A204.1 (cell line): ENCODE measurements around the gene GGTA1.
"Not testable (repeated sequence)": the region's sequence is repeated elsewhere in the genome, so short reads cannot be mapped to it uniquely, and the experiment has no call there.

Experiments
- FAIRE-seq: peaks from 2 replicates; lab custom pipeline; 2012; peaks lifted over from hg19 to GRCh38; lab: Jason Lieb, UNC

Gene GGTA1

DNA sequence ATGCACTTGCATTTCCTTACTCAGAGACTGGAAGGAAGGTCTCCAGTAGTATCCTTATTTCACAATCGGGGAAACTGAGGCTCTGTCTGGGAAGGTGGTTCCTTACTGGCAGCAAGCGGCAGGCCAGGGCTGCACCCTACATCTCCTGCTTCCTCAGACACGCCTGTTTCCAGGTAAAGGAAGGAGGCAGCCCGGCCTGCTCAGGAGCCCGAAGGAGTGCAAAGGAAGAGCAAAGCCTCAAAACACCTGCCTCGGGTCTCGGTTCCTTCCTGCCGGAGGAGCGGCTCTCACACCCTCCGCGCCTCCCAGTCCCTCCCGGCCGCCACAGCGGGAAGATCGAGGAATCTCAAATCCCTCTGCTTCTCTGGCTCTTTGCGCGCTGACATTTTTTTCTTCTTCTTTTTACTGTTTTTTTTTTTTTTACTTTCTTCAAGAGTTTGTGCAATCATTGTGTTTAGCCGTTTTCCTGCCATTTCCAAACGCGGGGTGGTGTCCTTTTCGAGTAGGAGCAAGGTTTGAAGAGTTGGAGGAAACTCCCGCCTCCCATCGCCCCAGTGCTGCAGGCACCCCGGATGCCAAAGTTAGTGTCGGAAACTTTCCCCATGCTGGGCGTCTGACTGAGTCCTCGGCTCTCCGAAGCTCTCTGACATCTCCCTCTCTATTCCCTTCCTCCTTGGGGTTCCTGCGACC lies 1.0 kb downstream of the GGTA1 start:
- FAIRE-seq, result no peak

- FAIRE-seq, result no peak
Measured at GRCh38 chr9:121498150-121498486, 1.5 kb downstream of the GGTA1 start.

DNA sequence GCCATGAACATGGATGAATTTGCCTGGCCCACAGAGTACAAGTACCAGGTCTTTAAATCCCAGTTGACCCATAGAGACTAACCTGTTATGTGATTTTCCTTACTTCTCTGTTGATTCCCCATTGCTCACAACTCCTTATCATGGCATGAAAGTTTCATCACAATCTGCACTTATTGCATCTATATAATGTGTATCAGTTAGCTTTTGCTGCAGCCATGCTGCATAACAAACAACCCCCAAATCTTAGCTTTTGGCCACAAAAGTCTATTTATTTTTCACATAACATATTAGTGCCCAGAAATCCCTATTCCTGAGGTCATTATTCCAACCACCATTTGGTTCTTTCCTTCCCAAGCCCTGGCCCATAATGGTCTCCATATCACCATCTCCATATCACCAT lies 3.7 kb downstream of the GGTA1 start:
- no peak for FAIRE-seq

GRCh38 chr9:121494192-121494591 lies 5.5 kb downstream of the GGTA1 start:
- FAIRE-seq, result no peak

DNA sequence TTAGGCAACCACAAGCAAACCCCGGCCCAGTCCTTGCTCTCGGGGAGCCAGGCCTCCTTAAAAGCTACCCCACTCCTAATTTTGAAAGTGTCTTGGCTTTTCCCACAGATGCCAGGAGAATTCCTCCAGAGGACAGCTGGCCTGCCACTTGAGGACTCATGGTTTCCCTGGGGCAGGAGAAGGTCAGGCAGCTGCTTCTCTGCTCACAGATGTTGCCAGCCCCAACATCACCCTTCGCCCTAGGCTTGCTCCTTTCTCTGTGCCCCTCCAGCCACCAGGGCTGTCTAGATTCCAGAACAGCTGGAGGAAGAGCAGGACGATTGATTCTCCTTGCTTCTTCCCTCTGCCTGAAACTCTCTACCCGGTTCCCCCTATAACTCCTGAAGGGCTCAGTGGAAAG lies 8.5 kb downstream of the GGTA1 start:
- no peak for FAIRE-seq

DNA sequence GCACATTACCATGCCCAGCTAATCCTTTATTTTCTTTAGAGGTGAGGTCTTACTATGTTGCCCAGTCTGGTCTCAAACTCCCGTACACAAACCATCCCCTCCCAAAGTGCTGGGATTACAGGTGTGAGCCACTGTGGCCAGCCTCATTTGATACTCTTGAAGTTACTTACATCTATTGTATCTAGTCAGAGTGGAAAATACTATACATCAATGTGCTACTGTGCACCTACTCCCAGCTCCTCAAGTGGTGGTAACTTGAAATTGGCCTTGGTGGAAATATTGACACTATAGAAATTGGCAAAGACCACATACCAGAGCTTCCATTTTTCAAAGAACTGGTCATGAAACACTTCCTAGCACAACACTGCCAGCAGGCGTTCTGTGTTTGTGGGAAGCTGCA lies 10.3 kb downstream of the GGTA1 start:
- FAIRE-seq, result no peak

DNA sequence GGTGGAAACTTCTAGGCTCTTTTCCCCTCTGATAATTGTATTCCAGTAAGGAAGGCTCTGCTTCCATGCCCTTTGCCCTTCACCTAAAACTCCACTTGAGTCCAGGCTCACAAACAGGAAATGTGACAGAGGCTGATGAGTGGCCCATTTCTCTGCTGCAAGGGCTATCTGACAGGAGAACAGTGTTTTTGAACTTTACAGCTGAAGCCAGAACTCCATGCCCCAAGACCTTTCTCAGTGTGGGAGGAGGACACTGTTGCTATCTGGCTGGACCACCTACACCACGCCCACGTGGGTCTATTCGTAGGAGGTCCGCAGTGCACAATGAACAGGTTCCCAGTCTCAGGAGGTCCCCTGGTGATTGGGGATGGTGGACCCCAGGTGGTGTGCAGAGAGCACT lies 13.6 kb downstream of the GGTA1 start:
- no peak for FAIRE-seq

GRCh38 chr9:121485623-121486022 lies 14.0 kb downstream of the GGTA1 start:
- FAIRE-seq, result no peak

DNA sequence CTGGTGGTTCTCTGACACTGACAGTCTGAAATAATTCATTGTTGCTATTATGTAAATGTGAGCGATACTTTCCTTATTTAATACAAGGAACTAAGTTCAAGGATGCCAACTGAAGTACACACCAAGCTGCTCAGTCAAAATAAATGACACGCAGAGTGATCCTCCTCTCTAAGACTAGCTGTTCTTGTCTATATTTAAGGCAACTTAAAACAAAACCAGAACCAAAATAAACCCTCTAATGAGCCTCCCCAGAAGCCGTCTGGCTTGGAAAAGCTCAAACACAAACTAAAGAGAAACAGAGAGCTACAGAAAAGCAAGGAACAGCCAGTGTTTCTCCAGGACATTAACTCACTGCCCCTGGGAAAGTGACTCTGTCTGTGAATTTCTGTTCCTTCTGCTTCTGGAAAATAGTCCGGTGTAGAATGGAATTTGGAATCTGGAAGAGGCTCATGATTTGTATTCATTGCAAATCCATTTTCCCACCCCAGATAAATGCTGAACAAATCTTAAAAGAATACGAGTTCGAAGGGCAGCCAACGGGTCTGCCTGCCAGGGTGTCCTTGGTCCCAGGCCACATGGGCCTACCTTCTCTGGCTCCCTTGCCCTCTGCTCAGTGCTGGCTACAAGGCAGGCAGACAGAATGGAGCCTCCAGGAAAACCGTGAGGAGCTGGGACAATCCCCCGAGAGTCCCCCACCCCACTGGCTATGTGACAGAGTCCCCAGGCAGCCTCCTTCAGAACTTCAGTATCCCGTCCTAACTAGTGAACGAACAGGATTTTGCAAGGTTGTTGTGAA lies 14.8 kb downstream of the GGTA1 start:
- no peak for FAIRE-seq

DNA sequence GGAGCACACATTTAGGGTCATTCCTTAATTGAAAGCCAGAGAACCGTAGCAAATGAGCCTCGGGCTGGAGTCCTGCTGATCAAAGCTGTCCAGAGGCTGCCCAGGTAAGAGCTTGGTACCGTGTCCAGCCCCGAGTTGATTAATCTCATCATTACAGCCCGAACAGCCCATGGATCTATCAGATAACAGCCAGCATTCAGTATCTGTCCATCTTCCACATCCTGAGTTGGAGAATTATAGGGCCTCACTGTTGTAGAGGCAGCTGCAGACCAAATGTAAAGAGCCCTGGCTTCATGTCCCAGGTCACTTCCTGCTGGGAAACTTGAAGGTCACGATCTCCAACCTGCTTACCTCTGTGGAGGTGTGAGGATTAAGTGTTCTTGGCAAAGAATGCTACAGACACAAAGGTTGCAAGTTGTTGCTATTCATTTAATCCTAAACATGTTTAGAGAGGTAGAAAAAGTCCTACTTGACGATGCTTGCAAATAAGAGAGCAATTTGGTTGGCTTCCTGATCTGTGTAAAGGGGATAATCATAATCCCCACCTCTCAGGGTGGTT lies 16.1 kb downstream of the GGTA1 start:
- no peak for FAIRE-seq

- no peak for FAIRE-seq
Measured at GRCh38 chr9:121483049-121483448, 16.6 kb downstream of the GGTA1 start.

DNA sequence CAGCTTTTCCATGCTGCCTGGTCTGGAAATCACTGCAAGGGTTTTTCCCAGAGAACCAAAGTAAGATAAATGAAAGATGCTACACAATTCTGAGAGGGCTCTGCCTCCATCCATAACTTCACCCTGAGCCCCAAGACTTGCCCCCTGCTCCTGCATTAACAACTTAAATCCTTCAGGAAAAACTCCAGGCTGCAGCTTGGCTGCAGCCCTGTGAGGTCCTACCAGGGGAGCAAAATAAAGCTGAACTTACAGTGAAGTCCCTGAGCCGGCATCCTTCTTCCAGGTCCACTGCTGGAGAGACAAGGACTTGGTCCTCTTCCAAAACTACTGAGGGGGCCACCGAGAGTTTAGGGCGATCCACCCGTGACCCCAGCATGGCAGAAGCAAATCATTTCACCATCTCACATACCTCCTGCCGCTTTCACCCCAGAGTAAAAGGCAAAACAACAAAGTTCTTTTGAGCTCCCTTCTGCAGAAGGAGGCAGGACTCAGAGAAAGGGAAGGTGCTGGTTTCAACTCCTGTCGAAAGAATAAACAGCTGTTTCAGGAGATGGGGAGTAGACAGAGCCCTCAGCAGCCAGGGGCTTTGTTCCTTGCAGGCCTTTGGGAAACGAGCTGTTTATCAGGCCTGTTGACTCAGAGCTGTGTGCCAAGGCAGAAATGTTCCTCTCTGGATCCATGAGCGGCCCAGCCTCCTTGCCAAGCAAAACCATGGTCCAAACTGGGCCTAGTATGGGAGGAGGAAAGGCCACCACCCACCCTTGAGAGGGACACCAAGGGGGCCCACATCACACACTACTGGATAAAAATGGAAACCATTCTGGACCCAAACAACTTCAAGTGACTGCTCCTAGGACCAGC lies 20.6 kb downstream of the GGTA1 start:
- FAIRE-seq, result no peak

- FAIRE-seq, result no peak
Measured at GRCh38 chr9:121476156-121476555, 23.5 kb downstream of the GGTA1 start.

DNA sequence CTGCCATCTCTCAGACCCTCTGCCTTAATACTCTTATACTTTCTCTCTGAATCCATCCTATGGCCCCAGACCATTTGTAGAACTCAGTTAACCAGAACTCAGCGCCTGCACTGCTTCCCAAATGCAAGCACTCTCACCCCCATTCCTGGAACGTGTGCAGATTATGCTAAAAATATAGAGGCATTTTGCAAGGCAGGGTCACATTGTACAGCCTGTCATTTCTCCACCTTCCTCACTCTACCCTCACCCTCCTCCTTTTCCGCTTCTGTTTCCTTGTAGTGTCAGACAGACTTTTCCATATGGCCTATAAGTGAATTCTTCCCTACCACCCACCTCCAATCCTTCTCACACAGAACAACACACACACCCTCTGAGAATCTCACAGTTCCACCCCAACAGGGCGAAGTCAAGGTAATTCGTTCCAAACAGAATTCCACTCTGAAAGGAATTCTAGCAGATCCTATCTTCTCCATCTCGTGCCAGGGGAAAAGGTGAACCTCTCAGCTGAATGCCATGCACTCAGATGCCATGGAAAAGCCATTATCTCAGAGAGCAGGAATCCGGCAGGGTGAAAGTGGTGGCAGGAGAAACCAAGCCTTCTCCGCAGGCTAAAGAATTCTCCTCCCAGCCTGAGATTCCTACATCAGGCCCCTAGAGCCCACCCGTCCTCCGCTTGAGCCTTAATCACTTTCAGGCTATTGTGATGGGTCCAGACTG lies 25.3 kb downstream of the GGTA1 start:
- no peak for FAIRE-seq

DNA sequence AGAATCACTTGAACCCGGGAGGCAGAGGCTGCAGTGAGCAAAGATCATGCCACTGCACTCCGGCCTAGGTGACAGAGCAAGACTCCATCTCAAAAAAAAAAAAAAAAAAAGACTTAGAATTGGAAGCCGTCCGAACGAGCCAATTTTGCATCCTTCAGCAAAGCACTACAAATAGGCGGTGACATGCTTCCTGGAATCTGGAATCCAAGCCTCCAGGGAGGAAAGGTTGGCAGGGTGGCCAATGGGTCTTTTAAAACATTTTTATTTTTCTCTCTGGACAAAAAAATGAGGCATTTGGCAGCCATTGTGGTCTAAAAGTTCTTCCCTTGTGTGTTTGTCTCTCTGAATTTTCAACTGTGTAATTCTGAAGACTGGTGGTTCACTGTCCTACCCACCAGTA lies 26.4 kb downstream of the GGTA1 start:
- no peak for FAIRE-seq

DNA sequence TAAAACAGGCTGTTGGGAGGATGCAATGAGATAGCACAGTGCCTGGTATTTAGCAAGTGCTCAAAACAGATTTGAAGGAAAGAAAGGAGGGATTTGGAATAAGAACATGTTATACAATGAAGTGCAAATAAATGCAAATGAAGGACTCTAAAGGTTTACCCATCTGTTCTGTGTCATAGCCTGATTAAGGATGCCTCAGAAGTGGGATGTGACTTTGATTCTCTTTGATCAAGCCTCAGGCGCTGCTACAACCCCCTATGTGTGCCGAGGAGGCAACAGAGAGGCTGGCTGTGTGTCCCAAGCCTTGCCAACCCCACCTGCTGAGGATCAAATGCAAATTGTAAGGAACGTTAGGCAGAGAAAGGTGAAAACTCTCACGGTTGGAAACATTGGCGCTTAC lies 27.2 kb downstream of the GGTA1 start:
- FAIRE-seq, result no peak

GRCh38 chr9:121466142-121466541 lies 33.5 kb downstream of the GGTA1 start:
- FAIRE-seq, result no peak

DNA sequence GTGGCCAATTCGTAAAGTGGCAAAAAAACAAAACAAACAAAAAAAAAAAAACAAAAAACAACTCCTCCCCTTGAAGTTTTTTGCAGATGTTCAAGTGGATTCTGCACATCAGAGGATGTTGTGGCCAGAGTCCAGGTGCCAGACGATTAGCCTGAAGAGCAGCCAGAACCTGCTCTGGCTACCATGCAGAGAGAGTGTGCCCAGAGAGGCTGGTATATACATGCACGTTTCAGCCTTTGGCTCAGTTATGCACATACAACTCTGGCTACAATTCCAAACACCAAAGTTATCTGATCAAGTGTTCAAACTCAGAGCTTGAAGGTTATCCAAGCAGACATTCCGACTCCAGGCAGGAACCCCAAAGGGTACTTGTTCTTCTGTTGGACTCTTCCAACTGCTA lies 34.7 kb downstream of the GGTA1 start:
- no peak for FAIRE-seq

GRCh38 chr9:121463026-121463807 lies 36.4 kb downstream of the GGTA1 start:
- no peak for FAIRE-seq

DNA sequence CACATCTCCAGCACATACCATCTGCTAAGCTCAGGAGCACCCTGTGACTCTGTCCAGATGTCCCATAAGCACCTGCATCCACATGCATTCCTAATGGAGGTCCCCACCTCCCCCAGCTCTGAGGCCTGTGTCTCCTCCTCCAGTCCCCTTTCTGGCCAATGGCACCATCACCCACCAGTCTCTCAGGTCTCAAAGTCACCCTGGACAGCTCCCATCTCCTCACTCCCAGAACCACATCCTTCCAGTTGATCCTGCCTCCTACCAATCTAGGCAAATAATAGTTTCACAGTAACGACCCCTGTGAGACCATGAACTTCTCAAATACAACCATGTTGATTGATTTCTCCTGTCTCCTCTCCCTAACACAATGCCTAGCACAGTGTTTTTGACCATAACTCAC lies 40.1 kb downstream of the GGTA1 start:
- no peak for FAIRE-seq

DNA sequence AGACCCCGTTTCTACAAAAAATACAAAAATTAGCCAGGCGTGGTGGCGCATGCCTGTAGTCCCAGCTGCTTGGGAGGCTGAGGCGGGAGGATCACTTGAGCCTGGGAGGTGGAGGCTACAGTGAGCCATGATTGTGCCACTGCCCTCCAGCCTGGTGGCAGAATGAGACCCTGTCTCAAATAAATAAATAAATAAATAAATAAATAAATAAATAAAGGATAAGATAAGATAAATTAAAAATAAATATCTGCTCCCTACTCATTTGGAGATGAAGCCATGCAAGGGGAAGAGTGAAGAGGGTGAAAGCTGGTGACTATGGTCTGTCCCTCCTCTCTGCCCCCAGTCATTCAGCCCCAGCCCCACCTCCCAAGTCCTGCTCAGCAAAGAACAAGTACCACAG lies 41.2 kb downstream of the GGTA1 start:
- not testable (repeated sequence) for FAIRE-seq
